Adrenal gland (tissue), 12 donors: ENCODE results near the gene MACROD2. TPM values are rescaled to one million over a fixed set of nuclear protein-coding genes. Genes with fewer than 3 reads are reported as not detected.

Source experiments
- DNase-seq, 7 donors: peaks; one replicate each; pipeline ENCODE4 v3.0.0-alpha.2; 2019 to 2020
- H3K27ac ChIP-seq, 5 donors: fragments of 200-600 bp; sonication (generic) in 4 of 5; 1 replicate in 3 of 5; 2 replicates in 2 of 5; pipeline versions ENCODE4 v1.5.1 to v1.8.0; 2016 to 2020; ENCODE audit warnings: mild to moderate bottlenecking in 1 of 5
- H3K27me3 ChIP-seq: fragments of 200-600 bp; 2 replicates; pipeline ENCODE4 v1.8.0; 2021
- H3K36me3 ChIP-seq, 2 donors: fragments of 200-600 bp; replicated peaks in 1 of 2; 1 replicate in 1 of 2; 2 replicates in 1 of 2; pipeline versions ENCODE4 v1.5.1 to v1.8.0; 2018 to 2022
- H3K4me1 ChIP-seq, 2 donors: fragments of 200-600 bp; replicated peaks in 1 of 2; 1 replicate in 1 of 2; 2 replicates in 1 of 2; pipeline versions ENCODE4 v1.5.1 to v1.8.0; 2018 to 2021
- H3K4me3 ChIP-seq, 4 donors: fragments of 200-600 bp; sonication (generic) in 3 of 4; one replicate each; pipeline ENCODE4 v1.5.1; 2016 to 2018
- H3K9me3 ChIP-seq, 3 donors: fragments of 200-600 bp; sonication (generic) in 1 of 3; replicated peaks in 1 of 3; 1 replicate in 2 of 3; 2 replicates in 1 of 3; pipeline versions ENCODE4 v1.5.1 to v1.8.0; 2016 to 2021
- POLR2A ChIP-seq, 2 donors: fragments of 450-650 bp; IDR thresholded peaks; one replicate each; pipeline ENCODE4 v1.6.1; 2017; ENCODE audit warnings: antibody characterized with exemption in 2 of 2, mild to moderate bottlenecking in 2 of 2, moderate library complexity in 1 of 2
- WGBS, 4 donors: extraction: QIAGEN DNeasy Blood & Tissue Kit in 2 of 4; methylation state at CpG; one replicate each; pipeline versions ENCODE4 v1.1.5 to v1.1.7; 2013 to 2017; 5-methylcytosine and 5-hydroxymethylcytosine counted together
- intact Hi-C, 2 donors: fragments of 100-400 bp; cut with DNase I; formaldehyde crosslinking; loops; one replicate each; pipeline versions ENCODE4 v1.14.1 to v1.15.0; 2022 to 2023
- polyA plus RNA-seq, 3 donors: library from polyadenylated mRNA; stranded (reverse); fragments of 200-250 nt in 2 of 3; fragments of 350-450 nt in 1 of 3; fragmentation: Illumina TruSeq in 1 of 3; extraction: RNeasy Lipid Tissue Mini Kit (QIAGEN cat#74804) in 1 of 3; gene quantifications; one replicate each; pipeline ENCODE4 v1.2.3, GENCODE V29; 2013 to 2014
- total RNA-seq, 9 donors: library from RNA; depleted of rRNA in 4 of 9; stranded (reverse); fragments of >200 nt in 4 of 9; fragments of 120-200 nt in 1 of 9; fragmentation: NEBNext Ultra II Directional in 1 of 9; extraction: Animal tissue kit (Norgen Biotek cat#: 25700) in 1 of 9; gene quantifications; one replicate each; pipeline versions ENCODE4 v1.1.0 to v1.2.4, GENCODE V29; 2013 to 2023
- TF ChIP-seq, protein P1 (sequence below), 6 experiments: fragments of 450-650 bp in 4 of 6; fragments of 200-600 bp in 2 of 6; sonication (generic) in 1 of 6; IDR thresholded peaks; 1 replicate in 5 of 6; 2 replicates in 1 of 6; pipeline versions ENCODE4 v1.5.1 to v1.8.0; 2016 to 2021; ENCODE audit warnings: antibody characterized with exemption in 6 of 6, mild to moderate bottlenecking in 2 of 6, moderate library complexity in 1 of 6
- donor health status: healthy with polysubstance abuse.
- donor health status: Bipolar disorder and iron deficiency.
- donor health status: DM: yes; HTN: yes; CAD: no.
- donor health status: DM: no; HTN: no; CAD: no.
- donor health status: DM: no; HTN: no; CAD: no.
- donor health status: DM: yes; HTN: yes; CAD: no.

The MACROD2 gene
- total and polyA plus RNA-seq, 12 donors, result 1.1 to 21.2 (median 6.4) TPM

DNA sequence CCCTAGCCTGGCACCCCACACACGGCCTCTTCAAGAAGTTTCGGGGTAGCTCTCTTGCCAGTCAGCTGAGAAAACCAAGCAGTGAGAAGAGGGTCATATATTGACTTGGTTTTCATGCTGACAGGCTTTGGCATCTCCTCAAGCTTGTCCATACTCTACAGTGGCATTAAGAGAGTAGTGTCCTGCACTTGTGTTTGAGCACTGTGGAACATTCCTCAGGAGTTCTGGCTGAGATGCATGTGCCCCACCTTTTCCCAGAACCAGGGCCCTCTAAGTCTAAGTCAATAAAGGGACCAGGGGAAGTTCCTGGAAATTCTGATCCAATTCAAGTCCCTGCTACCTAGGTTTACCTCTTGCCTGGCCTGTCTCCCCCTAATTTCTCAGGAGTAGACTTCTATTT lies 886.2 kb downstream of the MACROD2 start:
- DNase-seq, result no peak
- Histone ChIP-seq H3K27ac (no peak overlapping the region), H3K36me3 (no peaks in the 10 kb centered on the region), H3K4me3 (no peak overlapping the region), H3K9me3 (no peaks in the 10 kb centered on the region), H3K27me3 (no peaks in the 10 kb centered on the region), H3K4me1 (no peaks in the 10 kb centered on the region)
- intact Hi-C loops, result no loop called here
- 82 to 90% (median 83%) methylated on average over 2 of the region's 2 CpGs for WGBS, 4 donors
- TF ChIP-seq, protein P1, sequence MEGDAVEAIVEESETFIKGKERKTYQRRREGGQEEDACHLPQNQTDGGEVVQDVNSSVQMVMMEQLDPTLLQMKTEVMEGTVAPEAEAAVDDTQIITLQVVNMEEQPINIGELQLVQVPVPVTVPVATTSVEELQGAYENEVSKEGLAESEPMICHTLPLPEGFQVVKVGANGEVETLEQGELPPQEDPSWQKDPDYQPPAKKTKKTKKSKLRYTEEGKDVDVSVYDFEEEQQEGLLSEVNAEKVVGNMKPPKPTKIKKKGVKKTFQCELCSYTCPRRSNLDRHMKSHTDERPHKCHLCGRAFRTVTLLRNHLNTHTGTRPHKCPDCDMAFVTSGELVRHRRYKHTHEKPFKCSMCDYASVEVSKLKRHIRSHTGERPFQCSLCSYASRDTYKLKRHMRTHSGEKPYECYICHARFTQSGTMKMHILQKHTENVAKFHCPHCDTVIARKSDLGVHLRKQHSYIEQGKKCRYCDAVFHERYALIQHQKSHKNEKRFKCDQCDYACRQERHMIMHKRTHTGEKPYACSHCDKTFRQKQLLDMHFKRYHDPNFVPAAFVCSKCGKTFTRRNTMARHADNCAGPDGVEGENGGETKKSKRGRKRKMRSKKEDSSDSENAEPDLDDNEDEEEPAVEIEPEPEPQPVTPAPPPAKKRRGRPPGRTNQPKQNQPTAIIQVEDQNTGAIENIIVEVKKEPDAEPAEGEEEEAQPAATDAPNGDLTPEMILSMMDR (IDR thresholded peaks at IDR 0.05), result no peak
- TF ChIP-seq POLR2A (IDR thresholded peaks at IDR 0.05), result no peak

DNA sequence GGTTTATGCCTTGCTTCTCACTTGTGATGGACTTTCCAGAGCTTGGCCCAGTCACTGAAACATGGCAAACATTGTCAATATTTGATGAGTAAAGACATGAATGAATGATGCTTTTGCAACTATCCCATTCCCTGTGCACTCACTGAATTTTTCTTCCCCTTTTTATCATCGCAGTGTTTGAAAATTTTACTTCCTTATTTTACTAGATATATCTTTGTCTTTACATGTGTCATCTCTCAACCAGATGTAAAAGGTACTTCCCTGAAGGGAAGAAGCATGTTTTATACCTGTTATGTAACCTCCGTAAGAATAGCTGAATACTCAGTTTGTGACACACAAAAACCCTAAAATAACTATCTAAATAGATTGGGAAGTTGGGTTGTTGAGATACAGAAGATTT lies 886.8 kb downstream of the MACROD2 start:
- intact Hi-C loops, result no loop called here
- 64 to 89% (median 77%) methylated on average over 2 of the region's 2 CpGs for WGBS, 4 donors
- no peak overlapping the region for H3K27ac ChIP-seq

DNA sequence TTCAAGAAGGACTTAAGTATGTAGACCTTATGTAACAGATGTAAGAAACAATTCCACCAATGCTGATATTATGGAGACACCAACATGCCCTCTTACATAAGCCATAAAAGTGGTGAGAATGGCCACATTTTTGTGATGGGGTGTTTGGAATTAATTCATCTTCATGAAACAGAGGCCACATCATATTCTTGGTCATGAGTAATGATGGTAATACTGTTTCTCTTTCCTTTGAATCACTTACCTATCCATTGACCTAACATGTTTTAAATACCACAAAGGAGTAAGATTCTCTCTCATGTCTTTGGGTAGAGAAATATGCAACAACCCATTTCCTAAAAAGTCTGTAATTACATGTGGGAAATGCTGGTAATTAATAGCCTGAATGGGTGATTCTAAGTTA lies 887.5 kb downstream of the MACROD2 start:
- no peaks in the 10 kb centered on the region for H3K27me3 ChIP-seq
- H3K36me3 ChIP-seq, result no peaks in the 10 kb centered on the region
- intact Hi-C loops, result no loop called here
- no peak overlapping the region for H3K4me3 ChIP-seq
- no peaks in the 10 kb centered on the region for H3K9me3 ChIP-seq
- H3K4me1 ChIP-seq, result no peaks in the 10 kb centered on the region
- no peak for DNase-seq
- TF ChIP-seq, protein P1 (IDR thresholded peaks at IDR 0.05), result no peak
- H3K27ac ChIP-seq, result no peak overlapping the region

More for the DNA sequence above, 886.8 kb downstream of the MACROD2 start:
- TF ChIP-seq POLR2A (IDR thresholded peaks at IDR 0.05), result no peak
- TF ChIP-seq, protein P1 (IDR thresholded peaks at IDR 0.05), result no peak
- Histone ChIP-seq H3K4me1 (no peaks in the 10 kb centered on the region), H3K27me3 (no peaks in the 10 kb centered on the region), H3K9me3 (no peaks in the 10 kb centered on the region), H3K36me3 (no peaks in the 10 kb centered on the region), H3K4me3 (no peak overlapping the region)
- DNase-seq, result no peak

DNA sequence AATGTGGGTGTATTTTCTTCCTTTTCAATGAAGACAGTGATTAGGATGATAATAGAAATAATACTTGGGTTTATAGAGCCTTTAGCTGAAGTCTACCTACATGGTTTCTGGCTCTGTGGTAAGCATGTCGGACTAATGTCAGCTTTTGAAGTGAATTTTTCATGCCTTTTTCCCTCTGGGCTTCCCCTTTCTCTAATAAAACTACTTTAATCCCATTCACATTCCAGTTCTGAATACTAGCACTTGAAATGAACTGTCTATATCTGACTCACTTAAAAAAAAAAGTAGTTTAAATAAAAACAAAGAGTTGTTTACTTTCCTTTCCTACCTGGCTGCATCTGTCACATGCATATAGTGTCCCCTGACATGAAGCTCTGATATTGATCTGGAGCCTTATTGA lies 888.0 kb downstream of the MACROD2 start:
- WGBS, 4 donors, result 63 to 87% (median 86%) methylated on average over 1 of the region's 1 CpG
- TF ChIP-seq, protein P1 (IDR thresholded peaks at IDR 0.05), result no peak
- no peak for TF ChIP-seq POLR2A (IDR thresholded peaks at IDR 0.05)
- intact Hi-C loops, result no loop called here
- Histone ChIP-seq H3K27ac (no peak overlapping the region), H3K4me1 (no peaks in the 10 kb centered on the region), H3K36me3 (no peaks in the 10 kb centered on the region), H3K27me3 (no peaks in the 10 kb centered on the region), H3K9me3 (no peaks in the 10 kb centered on the region), H3K4me3 (no peak overlapping the region)
- no peak for DNase-seq
